ENCODE data around the gene SURF2.

GRCh38 chr9:133346021-133346785, 10.1 kb upstream of the SURF2 start:
- TF ChIP-seq POLR2A (IDR thresholded peaks at IDR 0.05; ENCODE audit: low read length), result no peak
- TF ChIP-seq GATA1 (IDR thresholded peaks at IDR 0.05; ENCODE audit: low read depth, low read length), result no peak
